HG02852 (cell line): Measurements from ENCODE around the gene FLRT2.

Source experiments
- ATAC-seq: cut with Tn5 transposase; IDR thresholded peaks from one replicate; pipeline ENCODE4 v1.9.1; 2021; ENCODE audit warnings: mild to moderate bottlenecking, moderate library complexity; ENCODE audit not compliant: unreplicated experiment

Gene FLRT2

DNA sequence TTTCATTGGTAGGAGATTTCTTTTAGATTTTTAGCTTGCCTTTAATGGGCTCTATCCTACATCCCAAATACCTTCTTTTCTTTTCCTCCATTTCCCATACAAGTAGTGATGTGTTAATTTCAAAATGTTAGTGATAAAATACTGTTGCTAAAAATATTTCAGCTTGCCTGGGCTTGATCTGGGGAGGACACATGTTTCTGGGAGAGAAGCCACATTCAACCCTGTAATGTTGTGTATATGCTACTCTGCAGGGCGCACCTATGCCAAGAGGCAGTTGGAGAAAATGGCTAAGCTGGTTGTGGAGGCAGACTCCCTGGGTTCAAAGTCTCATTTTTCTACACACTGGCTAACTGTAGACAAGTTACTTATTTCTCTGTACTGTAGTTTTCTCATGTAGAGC lies 26.3 kb downstream of the FLRT2 start:
- ATAC-seq = no peak

DNA sequence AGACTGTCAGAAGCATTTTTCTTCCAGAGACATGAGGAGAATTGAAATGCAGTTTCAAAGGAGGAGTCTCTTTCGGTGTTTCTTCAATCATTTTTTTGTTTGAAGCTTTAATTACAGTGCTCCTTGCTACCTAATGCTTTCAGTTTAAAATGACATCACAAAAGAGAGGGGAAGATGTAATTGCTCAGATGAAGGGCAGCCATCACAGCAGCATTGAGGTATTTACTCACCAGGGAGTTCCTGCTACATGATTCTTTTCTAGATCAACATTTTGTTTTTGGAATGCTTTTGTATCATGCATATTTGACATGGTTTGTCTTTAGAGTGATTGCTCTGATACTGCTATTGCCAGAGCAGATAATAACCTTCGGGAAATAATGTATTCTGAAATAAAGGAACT lies 28.6 kb downstream of the FLRT2 start:
- no peak for ATAC-seq

DNA sequence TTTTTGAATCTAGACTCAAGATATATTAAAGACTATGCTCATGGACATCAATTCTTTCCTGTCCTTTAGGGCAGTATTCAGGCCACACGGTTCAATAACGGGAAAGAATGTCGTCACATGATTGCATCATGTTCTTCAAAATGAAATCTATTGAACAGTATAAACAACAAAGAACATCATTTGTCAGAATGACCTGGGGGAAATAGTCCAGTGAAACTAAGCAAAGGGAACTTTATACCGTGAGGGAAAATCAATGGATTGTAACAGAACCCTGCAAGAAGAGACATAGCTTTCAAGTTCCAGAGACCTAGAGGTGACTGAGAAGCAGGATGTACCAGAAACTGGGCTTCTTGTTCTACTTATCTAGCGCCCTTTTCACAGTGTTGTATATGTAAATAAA lies 32.7 kb downstream of the FLRT2 start:
- no peak for ATAC-seq

DNA sequence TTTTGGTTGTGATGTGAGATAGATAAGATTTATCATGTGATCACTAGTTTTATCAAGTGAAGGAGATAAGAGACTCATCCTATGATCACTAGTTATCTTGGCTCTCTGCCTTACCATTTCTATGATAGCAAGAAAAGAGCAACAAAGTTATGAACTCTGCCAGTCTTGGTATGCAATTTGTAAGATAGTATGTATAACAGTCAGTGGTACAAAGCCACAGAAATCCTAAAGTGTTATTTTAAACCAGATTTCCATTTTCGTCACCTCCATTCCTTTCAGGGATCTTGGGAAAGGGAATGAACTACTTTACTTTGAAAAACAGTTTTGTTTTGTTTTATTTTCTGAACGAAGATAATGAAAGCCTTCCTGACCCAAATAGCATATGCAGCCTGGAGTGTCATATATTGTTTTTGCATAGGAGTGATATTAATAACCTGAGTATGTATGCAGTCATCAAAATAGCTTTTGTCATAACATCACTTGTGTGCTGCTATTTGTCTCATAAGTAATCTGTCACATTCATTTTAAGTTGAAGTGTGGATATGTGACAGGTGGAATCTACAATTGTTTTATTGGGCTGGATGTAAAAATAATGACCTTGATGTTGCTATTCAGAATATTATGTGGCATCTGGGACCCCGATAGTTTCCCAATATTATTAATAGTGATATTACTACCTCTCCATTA lies 35.0 kb downstream of the FLRT2 start:
- no peak for ATAC-seq

DNA sequence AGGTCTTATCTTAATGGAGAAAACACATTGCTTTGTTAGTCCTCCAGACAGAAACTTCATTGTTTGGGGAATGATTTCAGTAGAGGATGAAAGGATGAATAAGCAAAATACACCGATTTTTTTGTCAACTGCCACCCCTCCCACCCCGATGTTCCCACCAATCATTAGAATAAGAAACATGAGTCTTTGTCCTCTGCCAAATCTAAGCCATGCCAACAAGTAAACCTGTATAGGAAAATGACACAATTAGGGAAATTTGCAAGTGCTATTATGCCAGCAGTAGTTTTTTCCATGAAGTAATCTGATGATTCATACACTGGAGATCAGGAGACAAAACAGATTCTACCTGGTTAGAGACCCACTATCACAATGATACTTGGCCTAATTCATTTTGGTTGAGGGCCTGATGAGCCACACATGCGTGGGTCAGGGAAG lies 35.9 kb downstream of the FLRT2 start:
- ATAC-seq = no peak

DNA sequence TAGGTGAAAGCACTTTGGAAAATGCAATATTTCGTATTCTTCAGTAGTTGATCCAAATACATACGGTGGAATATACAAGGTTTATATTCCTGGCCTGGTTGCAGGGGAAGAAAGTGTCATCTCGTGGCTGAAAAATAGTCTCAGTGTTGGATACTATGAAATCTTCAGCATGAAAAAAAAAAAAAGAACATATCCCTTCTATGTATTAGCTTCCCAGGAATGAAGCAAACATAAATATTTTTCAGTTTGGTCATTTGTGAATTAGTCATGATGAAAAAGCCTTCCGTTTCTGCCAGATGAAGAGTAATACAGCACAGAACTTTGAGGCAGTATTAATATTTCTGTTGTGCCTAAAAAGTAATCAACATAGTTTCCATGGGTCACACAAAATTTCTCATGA lies 36.7 kb downstream of the FLRT2 start:
- no peak for ATAC-seq

DNA sequence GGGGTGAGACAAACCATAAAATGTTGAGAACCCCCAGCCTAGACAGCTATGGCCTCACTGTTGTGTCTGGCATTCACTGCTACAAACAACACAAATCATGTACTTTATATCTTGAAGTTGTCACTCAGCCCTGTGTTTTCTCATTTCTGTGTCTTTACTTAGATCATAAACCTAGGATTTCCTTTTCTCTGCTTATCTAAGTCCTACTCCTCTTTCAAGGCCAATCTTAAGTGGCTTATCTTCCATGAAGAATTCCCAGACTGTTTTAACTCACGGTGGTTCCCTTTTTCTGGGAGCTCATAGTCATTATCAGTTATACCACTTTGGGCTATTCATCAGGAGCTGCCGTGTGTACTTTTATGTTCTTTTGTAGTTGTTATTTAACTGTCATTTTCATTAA lies 42.1 kb downstream of the FLRT2 start:
- ATAC-seq = no peak

DNA sequence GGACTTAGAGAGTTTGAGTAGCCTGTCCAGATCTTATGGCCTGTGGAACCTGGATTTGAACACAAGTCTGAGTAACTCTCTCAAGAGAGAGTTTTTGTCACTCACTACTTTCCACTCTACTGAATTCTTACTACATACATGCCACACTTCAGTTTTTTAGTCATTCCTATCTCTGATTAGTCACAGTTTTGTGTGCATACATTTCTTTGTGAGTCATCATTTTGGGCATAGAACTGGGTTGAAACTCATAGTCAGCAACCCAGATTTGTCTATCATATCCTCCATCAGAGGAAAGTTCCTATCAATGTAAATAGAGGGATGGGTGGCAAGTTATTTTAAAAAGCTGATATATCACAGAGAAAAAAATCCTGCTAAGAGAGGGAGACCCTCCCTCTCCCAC lies 42.9 kb downstream of the FLRT2 start:
- ATAC-seq = no peak

DNA sequence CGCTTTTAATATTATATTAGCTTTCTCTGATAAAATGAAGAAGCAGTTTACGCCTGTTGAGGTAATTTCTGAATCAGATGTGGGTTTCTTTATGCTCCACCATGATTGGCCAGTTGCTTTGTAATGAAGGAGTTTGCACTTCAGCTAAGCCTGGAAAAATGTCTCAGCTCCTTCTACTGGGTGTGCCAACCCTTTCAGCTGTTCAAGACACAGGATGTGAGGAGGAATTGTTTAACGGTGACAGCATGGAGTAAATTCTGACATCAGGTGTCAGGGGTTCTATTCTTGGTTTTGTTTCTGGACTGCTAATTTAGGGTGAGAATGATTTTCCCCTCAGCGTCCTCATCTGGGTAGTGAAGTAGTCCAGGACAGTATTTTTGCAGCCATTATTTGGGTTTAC lies 43.5 kb downstream of the FLRT2 start:
- ATAC-seq = no peak

DNA sequence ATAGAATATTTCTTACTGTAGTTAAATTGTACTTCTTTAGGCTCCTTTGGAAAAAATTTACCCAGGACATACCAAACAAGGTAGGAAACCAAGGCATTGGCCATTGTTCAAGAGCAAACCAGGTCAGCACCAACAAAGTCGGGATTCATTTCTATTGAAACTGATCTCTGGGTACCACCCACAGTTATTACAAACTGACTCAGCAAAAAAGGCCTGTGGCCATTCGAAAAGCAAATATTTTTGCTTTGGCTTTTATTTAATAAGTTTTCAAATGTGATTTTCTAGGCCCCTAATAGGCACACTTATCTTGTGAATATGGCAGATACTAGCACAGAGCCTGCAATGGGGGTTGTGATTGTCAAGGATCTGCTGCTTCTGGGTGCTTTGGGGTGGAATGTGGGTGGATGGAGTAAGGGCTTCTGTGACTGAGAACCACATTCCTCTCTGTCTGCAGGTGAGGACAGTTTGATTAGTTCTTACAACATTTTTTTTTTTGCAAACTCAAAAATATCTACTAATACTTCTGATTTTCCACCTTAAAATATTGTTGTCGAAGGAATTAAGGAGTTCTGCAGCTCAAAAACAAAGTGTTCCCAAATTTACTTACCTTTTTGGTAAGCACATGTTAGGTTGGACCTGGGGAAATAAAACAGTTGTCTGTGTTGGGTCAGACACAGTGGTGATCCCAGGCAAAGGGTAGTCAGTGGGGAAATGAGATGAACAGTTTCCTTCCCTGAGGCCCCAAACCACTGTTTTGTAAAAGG lies 45.1 kb downstream of the FLRT2 start:
- ATAC-seq = no peak

DNA sequence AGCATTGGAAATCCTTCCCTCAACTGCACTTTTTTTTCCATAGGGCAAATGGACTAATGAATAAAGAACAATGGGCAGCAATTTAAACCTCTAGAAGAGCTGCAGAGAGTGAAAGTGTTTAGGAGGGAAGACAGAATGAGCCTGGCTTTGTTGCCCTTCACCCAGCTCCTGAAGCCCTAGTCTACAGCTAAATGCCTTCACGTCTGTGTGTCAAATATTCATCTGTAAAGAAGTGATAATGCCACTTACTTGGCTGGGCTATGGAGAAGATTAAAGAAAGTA lies 45.6 kb downstream of the FLRT2 start:
- ATAC-seq = no peak

DNA sequence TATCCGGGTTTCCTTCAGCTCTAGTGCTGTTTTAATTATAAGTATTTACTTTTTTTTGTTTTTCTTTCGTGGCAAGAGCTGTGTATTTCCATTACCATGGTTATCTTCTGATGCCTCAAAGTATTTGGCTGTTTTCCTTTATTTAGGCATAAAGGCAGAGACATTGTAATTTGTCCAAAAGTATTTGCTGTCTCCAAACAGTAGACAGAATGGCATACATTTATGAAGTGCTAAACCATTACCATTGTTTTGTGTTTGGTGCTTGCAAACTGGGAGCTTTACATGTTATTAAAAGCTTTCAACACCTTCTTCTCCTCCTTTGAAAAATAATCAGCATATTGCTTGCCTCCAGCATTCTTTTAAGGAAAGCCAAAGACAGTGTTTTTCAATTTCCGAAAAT lies 46.3 kb downstream of the FLRT2 start:
- ATAC-seq = no peak

DNA sequence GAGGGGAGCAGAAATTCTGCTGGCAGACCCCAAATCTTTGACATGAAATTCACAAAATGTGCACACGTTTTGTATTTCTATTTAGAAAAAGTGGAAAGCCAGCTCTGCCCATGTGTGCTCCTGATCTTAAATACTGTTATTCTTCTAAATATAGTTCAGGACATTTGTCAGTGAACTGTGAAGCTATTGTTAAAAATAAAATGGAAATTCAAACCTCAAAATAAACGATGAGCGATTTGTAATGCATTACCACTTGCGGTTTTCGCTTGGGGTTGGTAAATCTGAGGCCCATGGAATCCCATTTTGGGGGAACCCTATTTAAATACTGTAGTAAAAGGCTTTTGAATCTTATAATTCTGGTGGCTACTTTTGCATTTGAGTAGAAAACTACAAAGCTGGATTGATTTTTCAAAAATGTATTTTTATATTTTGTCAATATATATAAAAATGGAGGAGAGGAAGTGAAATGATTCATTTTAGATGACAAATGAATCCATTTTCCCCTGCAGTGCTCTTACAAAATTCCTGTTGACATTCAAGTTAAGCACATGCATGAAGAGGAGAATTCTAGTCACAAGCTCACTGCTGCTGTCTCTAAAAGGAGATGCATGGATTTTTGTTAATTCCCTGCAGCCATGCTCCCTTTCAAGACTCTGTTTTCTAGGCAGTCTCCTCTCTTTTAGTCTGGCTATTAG lies 47.1 kb downstream of the FLRT2 start:
- ATAC-seq = no peak

DNA sequence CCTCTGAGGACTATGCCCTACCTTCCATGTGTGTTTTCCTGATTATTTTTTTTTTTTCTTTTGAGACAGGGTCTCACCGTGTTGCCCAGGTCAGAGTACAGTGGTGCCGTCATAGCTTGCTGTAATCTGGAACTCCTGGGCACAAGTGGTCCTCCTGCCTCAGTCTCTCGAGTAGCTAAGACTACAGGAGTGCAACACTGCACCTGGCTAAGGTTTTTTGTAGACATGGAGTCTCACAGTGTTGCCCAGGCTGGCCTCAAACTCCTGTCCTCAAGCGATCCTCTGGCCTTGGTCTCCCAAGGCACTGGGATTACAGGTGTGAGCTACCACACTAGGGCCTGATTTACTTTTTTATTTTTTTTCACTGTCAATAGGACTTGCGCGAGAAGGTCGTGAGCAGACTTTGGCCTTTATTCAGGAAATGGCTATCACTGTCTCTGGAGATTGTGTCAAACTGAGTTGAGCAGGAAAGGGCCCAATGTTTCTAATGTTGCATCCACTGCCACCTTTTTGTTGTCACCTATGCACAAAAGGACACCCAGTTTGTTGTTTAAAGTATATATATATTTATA lies 47.7 kb downstream of the FLRT2 start:
- no peak for ATAC-seq

DNA sequence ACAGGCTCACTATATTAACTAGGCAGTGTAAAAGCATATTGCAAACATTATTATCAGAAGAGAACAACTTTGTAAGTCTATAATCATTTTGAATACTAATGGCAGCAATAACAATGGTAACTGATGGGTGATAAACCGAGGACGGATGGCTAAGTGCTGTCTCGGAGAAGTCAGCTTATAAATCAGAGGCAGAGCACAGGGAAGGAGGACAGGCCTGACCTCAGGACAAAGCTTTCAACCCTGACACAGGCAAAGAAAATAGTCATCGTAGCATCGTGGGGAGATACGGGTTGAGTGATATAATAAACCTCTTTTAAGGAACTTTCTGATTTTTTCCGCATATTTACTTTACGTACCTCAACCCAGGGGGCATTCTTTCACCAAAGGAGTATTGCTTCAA lies 48.4 kb downstream of the FLRT2 start:
- no peak for ATAC-seq

DNA sequence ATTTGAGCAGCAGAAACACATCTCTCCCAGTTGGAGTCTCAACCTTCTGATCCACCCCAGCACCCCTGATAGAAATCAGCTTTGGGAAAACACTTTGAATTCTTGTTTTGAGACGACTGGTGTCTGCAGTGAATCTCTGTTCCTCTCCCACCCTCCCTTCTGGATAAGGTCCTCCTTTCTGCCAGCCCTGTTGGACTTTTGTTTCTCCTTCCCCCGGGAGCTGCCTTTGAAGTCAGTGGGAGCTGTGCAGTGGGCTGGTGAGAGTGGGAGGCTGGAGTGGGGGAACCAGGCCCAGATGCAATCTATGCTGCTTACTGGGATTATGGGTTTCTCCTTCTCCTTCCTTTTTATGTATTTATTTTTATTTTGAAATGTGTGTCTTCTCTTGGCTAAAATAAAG lies 49.0 kb downstream of the FLRT2 start:
- no peak for ATAC-seq

DNA sequence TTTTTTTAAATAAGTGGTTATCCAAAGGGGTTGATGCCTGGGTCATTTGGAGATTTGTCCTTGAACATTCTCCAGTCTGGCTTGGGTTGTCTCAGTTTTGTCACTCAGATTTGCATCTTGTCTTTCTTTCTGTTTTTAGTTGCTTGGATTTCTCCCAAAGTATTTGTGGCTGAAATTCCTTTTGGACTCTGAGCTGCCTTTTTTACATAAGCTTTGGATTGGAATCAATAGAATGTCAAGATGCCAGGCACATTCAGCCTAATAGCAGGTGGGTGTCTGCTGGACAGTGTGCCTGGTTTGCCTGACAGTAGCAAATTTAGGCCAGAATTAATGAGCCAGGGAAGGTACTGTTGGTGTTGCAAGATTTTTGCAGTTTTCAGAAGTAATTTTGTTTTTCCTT lies 50.0 kb downstream of the FLRT2 start:
- ATAC-seq = no peak

DNA sequence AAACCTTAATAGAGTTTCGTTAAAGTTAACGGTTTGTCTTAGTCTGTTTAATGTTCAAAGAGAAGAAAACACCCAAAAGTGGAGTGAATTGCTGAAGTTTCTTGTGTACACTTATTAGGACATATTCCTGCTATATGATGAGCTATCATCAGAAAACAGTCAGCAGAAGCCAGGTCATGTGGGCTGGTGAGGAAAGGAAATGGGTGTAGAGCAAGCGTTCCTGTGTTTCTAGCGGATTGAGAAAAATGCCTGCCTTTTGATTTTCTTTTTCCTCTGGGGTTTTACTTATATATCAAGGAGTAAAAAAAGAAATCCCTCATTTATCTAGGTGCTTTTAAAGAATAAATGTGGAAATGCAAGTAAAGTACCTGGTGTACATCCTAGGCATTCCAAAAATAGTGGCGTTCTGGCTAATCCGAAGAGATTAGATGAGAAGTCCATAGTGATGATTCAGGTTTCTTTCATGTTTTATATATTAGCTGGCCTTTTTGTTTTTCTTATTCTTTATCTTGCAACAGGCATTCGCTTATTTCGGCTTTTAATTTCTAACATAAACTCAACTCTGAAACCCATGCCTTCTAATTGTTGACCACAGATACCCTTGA lies 50.7 kb downstream of the FLRT2 start:
- ATAC-seq = no peak

DNA sequence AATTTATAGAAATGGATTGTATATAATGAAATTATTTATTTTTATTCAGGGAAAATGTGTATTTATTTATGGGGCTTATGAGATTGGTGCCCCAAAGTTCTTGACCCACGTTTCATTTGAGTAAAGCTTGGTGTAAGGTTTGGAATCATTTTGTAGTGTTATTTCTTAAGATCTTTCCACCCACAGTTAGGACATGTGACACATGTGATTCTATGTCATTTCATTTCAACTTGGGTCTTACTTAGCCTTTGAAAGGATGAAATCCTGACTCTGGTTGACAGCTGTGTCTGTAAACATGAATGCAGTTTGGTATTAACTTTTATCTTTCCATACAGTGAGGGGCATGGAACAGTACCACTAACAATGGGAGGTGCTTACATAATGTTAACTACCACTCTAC lies 51.7 kb downstream of the FLRT2 start:
- no peak for ATAC-seq

DNA sequence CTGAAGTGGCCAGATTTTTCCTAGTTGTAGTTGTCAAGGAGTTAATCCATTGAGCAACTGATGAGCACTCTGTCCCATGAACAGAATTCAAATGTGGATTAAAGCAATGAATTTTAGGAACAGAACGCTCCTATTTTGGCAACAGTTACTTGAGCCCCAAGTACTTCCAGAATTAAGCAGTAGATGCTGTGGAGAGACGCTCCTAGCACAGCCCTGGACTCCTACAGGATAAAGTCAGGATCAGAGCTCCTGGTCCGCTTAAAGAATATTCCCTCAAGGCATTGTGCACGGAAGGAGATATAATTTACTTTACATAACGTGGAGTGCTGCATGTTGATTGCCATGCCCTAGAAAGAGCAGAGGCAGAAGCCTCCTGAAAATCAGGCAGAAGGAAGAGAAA lies 53.4 kb downstream of the FLRT2 start:
- ATAC-seq = no peak

DNA sequence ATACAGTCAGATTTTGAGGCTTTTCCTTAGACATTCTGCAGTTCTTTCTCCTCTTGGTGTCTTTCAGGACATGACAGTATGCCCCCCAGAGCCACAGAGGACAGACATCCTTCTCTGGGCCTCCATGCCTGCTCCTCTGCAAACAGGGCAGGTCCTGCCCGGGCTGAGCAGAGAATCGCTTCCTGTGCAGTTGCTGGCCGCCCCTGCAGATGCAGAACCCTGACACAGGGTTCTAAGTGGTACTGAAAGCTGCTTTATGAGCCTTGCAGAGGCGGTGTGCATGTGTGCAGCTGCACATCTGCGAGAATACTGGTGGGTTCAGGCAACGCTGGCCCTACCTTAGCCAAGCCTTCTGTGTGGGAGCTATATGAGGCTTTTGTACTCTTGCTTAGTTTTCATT lies 54.5 kb downstream of the FLRT2 start:
- ATAC-seq = no peak
